Caco-2 (cell line): Measurements from ENCODE around the gene TOMM40. TPM values are rescaled to one million over a fixed set of nuclear protein-coding genes. Genes with fewer than 3 reads are reported as not detected.

Source experiments
- BruUV-seq: library from RNA; stranded (reverse); fragments of 400-500 nt; replicated peaks from 2 replicates; lab custom pipeline; 2021; lab: Mats Ljungman, UMichigan
- CTCF ChIA-PET: fragments of 300-600 bp; sonication (Branson Sonifier 250); formaldehyde crosslinking; loops from one replicate; lab custom pipeline; 2022; ENCODE audit warnings: antibody characterized with exemption; lab: Charles Lee
- POLR2A ChIA-PET: fragments of 300-600 bp; sonication (Branson Sonifier 250); formaldehyde crosslinking; loops from one replicate; lab custom pipeline; 2022; ENCODE audit warnings: antibody characterized with exemption; lab: Charles Lee
- DNase-seq, 2 experiments: peaks; one replicate each; pipeline versions ENCODE4 v3.0.0 to v3.0.0-alpha.2; 2020 to 2022
- H3K27me3 ChIP-seq: replicated peaks from 2 replicates; pipeline ENCODE4 v1.6.0; 2011; ENCODE audit warnings: low read length; ENCODE audit not compliant: control insufficient read depth, insufficient read depth
- H3K36me3 ChIP-seq: 2 replicates; pipeline ENCODE4 v1.5.1; 2011; ENCODE audit warnings: low read length; ENCODE audit not compliant: control insufficient read depth, insufficient read depth
- H3K4me1 ChIP-seq: fragments of 250-450 bp; sonication (Bioruptor Pico); 2 replicates; pipeline ENCODE4 v1.5.1; 2020; ENCODE audit warnings: mild to moderate bottlenecking
- H3K4me3 ChIP-seq: 2 replicates; pipeline ENCODE4 v1.5.1; 2011; ENCODE audit warnings: low read depth, mild to moderate bottlenecking, control low read depth, low read length
- H3K9me3 ChIP-seq: fragments of 250-450 bp; sonication (Bioruptor Pico); 2 replicates; pipeline ENCODE4 v1.5.1; 2020; ENCODE audit warnings: mild to moderate bottlenecking, moderate library complexity
- H3K27ac Mint-ChIP-seq: one replicate; pipeline ENCODE4 v1.8.0; 2022; ENCODE audit warnings: mixed read lengths; ENCODE audit not compliant: unreplicated experiment
- H3K27me3 Mint-ChIP-seq: one replicate; pipeline ENCODE4 v1.8.0; 2022; ENCODE audit warnings: mixed read lengths; ENCODE audit not compliant: insufficient read depth, unreplicated experiment
- H3K36me3 Mint-ChIP-seq: one replicate; pipeline ENCODE4 v1.8.0; 2022; ENCODE audit warnings: mild to moderate bottlenecking, mixed read lengths; ENCODE audit not compliant: insufficient read depth, unreplicated experiment
- H3K4me1 Mint-ChIP-seq: one replicate; pipeline ENCODE4 v1.8.0; 2022; ENCODE audit warnings: low read depth, mixed read lengths; ENCODE audit not compliant: unreplicated experiment
- H3K4me3 Mint-ChIP-seq: one replicate; pipeline ENCODE4 v1.8.0; 2022; ENCODE audit warnings: mild to moderate bottlenecking, moderate library complexity, mixed read lengths; ENCODE audit not compliant: unreplicated experiment
- H3K9me3 Mint-ChIP-seq: one replicate; pipeline ENCODE4 v1.8.0; 2022; ENCODE audit warnings: mixed read lengths; ENCODE audit not compliant: unreplicated experiment
- intact Hi-C: fragments of 100-400 bp; cut with micrococcal nuclease; formaldehyde crosslinking; loops from one replicate; pipeline ENCODE4 v1.10.0; 2022; ENCODE audit not compliant: unreplicated experiment
- total RNA-seq: library from RNA; stranded (reverse); gene quantifications from 2 replicates; pipeline ENCODE4 v1.2.3, GENCODE V29; 2022
- TF ChIP-seq, protein P1 (sequence below), 2 experiments: fragments of 200-600 bp in 1 of 2; IDR thresholded peaks; 1 replicate in 1 of 2; 2 replicates in 1 of 2; pipeline versions ENCODE4 v1.5.1 to v1.8.0; 2011 to 2022; ENCODE audit warnings: antibody characterized with exemption in 1 of 2, control low read depth in 1 of 2, inconsistent platforms in 1 of 2, low read depth in 1 of 2, low read length in 1 of 2, mild to moderate bottlenecking in 1 of 2, moderate library complexity in 1 of 2; ENCODE audit not compliant: insufficient read depth in 1 of 2, severe bottlenecking in 1 of 2, unreplicated experiment in 1 of 2

Gene TOMM40
- total RNA-seq, 1 experiment from 2014 or later: 205 TPM

DNA sequence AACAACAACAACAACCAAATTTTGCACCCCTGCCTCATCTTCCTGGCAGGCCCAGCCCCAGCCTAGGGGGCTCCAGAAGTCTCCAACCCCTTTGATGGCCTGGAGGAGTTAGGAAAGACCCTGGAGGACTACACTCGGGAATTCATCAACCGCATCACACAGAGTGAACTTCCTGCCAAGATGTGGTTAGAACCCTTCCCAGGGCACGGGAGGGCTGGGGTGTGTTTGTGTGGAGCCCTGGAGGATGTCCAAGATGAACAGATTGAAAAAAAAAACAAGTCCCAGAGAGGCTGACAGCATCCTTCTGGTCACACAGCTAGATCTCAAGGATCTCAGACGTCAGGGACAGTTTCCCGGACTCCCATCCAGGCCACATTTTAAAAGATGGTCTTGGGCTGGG, 36.7 kb downstream of the TOMM40 start:
- H3K9me3 Mint-ChIP-seq: no peaks in the 10 kb centered on the region
- H3K36me3 Mint-ChIP-seq: peaks cover 12% of the 10 kb centered on the region
- Histone ChIP-seq H3K4me1 (peaks cover 10% of the 10 kb centered on the region), H3K36me3 (peaks cover 1% of the 10 kb centered on the region; the same call in 1 of the 2 replicates), H3K4me3 (no peak overlapping the region), H3K27me3 (no peaks in the 10 kb centered on the region), H3K9me3 (no peaks in the 10 kb centered on the region)
- intact Hi-C loops: no loop called here
- TSS peak; percentile 30 for BruUV-seq
- H3K27me3 Mint-ChIP-seq: no peaks in the 10 kb centered on the region
- TF ChIP-seq, protein P1, sequence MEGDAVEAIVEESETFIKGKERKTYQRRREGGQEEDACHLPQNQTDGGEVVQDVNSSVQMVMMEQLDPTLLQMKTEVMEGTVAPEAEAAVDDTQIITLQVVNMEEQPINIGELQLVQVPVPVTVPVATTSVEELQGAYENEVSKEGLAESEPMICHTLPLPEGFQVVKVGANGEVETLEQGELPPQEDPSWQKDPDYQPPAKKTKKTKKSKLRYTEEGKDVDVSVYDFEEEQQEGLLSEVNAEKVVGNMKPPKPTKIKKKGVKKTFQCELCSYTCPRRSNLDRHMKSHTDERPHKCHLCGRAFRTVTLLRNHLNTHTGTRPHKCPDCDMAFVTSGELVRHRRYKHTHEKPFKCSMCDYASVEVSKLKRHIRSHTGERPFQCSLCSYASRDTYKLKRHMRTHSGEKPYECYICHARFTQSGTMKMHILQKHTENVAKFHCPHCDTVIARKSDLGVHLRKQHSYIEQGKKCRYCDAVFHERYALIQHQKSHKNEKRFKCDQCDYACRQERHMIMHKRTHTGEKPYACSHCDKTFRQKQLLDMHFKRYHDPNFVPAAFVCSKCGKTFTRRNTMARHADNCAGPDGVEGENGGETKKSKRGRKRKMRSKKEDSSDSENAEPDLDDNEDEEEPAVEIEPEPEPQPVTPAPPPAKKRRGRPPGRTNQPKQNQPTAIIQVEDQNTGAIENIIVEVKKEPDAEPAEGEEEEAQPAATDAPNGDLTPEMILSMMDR (IDR thresholded peaks at IDR 0.05; ENCODE audit: insufficient read depth in 1 of 2, low read depth in 1 of 2, low read length in 1 of 2, severe bottlenecking in 1 of 2, unreplicated experiment in 1 of 2): no peak
- peaks cover 15% of the 10 kb centered on the region for H3K4me1 Mint-ChIP-seq
- POLR2A ChIA-PET: no interaction called here
- no peak for DNase-seq
- no peak overlapping the region for H3K27ac Mint-ChIP-seq
- CTCF ChIA-PET: no interaction called here
- H3K4me3 Mint-ChIP-seq: no peak overlapping the region

DNA sequence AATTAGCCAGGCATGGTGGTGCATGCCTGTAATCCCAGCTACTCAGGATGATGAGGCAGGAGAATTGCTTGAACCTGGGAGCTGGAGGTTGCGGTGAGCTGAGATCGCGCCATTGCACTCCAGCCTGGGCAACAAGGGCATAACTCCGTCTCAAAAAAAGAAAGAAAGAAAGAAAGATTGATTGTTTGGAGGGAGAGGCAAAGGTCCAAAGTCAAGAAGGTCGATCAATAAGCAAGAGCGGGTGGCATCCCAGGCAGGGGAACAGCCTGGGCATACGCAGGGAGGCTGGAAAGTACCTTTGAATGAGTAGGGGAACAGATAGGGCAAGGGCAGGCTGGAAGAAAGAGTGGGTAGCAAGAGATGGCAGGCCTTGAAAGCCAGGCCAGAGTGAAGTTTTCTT, 39.0 kb downstream of the TOMM40 start:
- no peak overlapping the region for H3K4me3 ChIP-seq
- H3K27me3 Mint-ChIP-seq: no peaks in the 10 kb centered on the region
- intact Hi-C loops: no loop called here

DNA sequence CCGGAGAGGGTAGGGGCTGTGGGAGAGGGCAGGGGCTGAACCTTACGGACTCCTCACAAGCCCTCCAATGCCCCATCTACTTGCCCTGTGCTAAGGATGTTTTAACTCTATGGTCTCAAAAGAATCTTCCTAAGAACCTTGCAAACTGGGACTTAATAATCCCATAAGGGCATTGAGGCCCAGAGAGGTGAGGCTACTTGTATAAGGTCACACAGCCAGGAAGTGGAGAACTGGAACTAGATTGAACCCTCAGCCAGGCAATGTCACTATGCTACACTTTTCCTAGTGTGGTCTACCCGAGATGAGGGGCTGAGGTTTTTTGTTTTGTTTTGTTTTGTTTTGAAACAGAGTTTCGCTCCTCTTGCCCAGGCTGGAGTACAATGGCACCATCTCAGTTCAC, 40.5 kb downstream of the TOMM40 start:
- H3K4me1 ChIP-seq: peaks cover 7% of the 10 kb centered on the region; the same call in 1 of the 2 replicates
- H3K4me3 Mint-ChIP-seq: no peak overlapping the region
- no peak overlapping the region for H3K27ac Mint-ChIP-seq
- H3K9me3 Mint-ChIP-seq: no peaks in the 10 kb centered on the region
- POLR2A ChIA-PET: no interaction called here
- H3K36me3 Mint-ChIP-seq: peaks cover 12% of the 10 kb centered on the region
- peaks cover 1% of the 10 kb centered on the region; the same call in 1 of the 2 replicates for H3K36me3 ChIP-seq
- CTCF ChIA-PET: no interaction called here
- no peak for DNase-seq
- no peaks in the 10 kb centered on the region for H3K27me3 ChIP-seq
- H3K4me3 ChIP-seq: no peak overlapping the region
- no peaks in the 10 kb centered on the region for H3K27me3 Mint-ChIP-seq
- no TSS peak for BruUV-seq
- TF ChIP-seq, protein P1 (IDR thresholded peaks at IDR 0.05; ENCODE audit: insufficient read depth in 1 of 2, low read depth in 1 of 2, low read length in 1 of 2, severe bottlenecking in 1 of 2, unreplicated experiment in 1 of 2): no peak
- intact Hi-C loops: no loop called here
- H3K9me3 ChIP-seq: no peaks in the 10 kb centered on the region
- peaks cover 9% of the 10 kb centered on the region for H3K4me1 Mint-ChIP-seq

More for the DNA sequence above, 39.0 kb downstream of the TOMM40 start:
- no TSS peak for BruUV-seq
- Mint-ChIP-seq H3K36me3 (peaks cover 7% of the 10 kb centered on the region), H3K27ac (no peak overlapping the region), H3K9me3 (no peaks in the 10 kb centered on the region), H3K4me3 (no peak overlapping the region), H3K4me1 (peaks cover 7% of the 10 kb centered on the region)
- no peaks in the 10 kb centered on the region; the same call in 1 of the 2 replicates for H3K4me1 ChIP-seq
- POLR2A ChIA-PET: no interaction called here
- no peaks in the 10 kb centered on the region for H3K27me3 ChIP-seq
- DNase-seq: no peak
- CTCF ChIA-PET: no interaction called here
- H3K9me3 ChIP-seq: no peaks in the 10 kb centered on the region
- H3K36me3 ChIP-seq: peaks cover 1% of the 10 kb centered on the region; the same call in 1 of the 2 replicates
- TF ChIP-seq, protein P1 (IDR thresholded peaks at IDR 0.05; ENCODE audit: insufficient read depth in 1 of 2, low read depth in 1 of 2, low read length in 1 of 2, severe bottlenecking in 1 of 2, unreplicated experiment in 1 of 2): no peak
